Lung (tissue), 13 donors: ENCODE data around the gene USP37. TPM values are rescaled to one million over a fixed set of nuclear protein-coding genes. Genes with fewer than 3 reads are reported as not detected.
A peak's percentile ranks its signal among the peaks of the same experiment; 100 is the strongest.

ENCODE experiments used
- ATAC-seq: fragments of 200-7000 bp; cut with Tn5 transposase; one replicate; pipeline ENCODE4 v1.9.1; 2020; ENCODE audit warnings: moderate number of reproducible peaks; ENCODE audit not compliant: insufficient read depth, low FRiP score
- DNase-seq, 3 donors: peaks; one replicate each; pipeline ENCODE4 v3.0.0-alpha.2; 2013 to 2017
- H3K27ac ChIP-seq, 2 donors: one replicate each; pipeline ENCODE4 v1.5.1; 2013; ENCODE audit warnings: mild to moderate bottlenecking in 2 of 2, moderate library complexity in 2 of 2, control low read depth in 1 of 2, inconsistent platforms in 1 of 2, low read depth in 1 of 2, low read length in 1 of 2
- H3K27me3 ChIP-seq, 3 donors: one replicate each; pipeline ENCODE4 v1.5.1; 2013; ENCODE audit warnings: low read length in 2 of 3; ENCODE audit not compliant: control insufficient read depth in 3 of 3, insufficient read depth in 3 of 3
- H3K36me3 ChIP-seq, 4 donors: one replicate each; pipeline ENCODE4 v1.5.1; 2013; ENCODE audit warnings: low read length in 4 of 4, mild to moderate bottlenecking in 1 of 4, moderate library complexity in 1 of 4; ENCODE audit not compliant: control insufficient read depth in 4 of 4, insufficient read depth in 4 of 4
- H3K4me1 ChIP-seq, 5 donors: one replicate each; pipeline ENCODE4 v1.5.1; 2013; ENCODE audit warnings: low read length in 5 of 5, mild to moderate bottlenecking in 2 of 5, moderate library complexity in 1 of 5; ENCODE audit not compliant: control insufficient read depth in 5 of 5, insufficient read depth in 5 of 5
- H3K4me3 ChIP-seq: one replicate; pipeline ENCODE4 v1.5.1; 2013; ENCODE audit warnings: mild to moderate bottlenecking, control low read depth, moderate library complexity
- H3K9ac ChIP-seq, 2 donors: one replicate each; pipeline ENCODE4 v1.5.1; 2013; ENCODE audit warnings: low read length in 2 of 2, control low read depth in 1 of 2; ENCODE audit not compliant: insufficient read depth in 1 of 2
- H3K9me3 ChIP-seq, 4 donors: one replicate each; pipeline ENCODE4 v1.5.1; 2013; ENCODE audit warnings: low read length in 3 of 4, mild to moderate bottlenecking in 1 of 4, moderate library complexity in 1 of 4; ENCODE audit not compliant: control insufficient read depth in 4 of 4, insufficient read depth in 3 of 4
- whole genome bisulfite sequencing, 2 donors: extraction: QIAGEN DNeasy Blood & Tissue Kit; methylation state at CpG; one replicate each; pipeline ENCODE4 v1.1.7; 2013; 5-methylcytosine and 5-hydroxymethylcytosine counted together
- polyA plus RNA-seq, 2 donors: library from polyadenylated mRNA; stranded (reverse); fragments of 200-250 nt; gene quantifications; one replicate each; pipeline ENCODE4 v1.2.1, GENCODE V29; 2013
- small RNA-seq: library from RNA; depleted of rRNA; stranded (forward); fragments of <200 nt; gene quantifications from one replicate; pipeline ENCODE3, GENCODE V24; 2014; ENCODE audit warnings: low replicate concordance
- total RNA-seq, 2 donors: library from RNA; depleted of rRNA in 1 of 2; stranded (reverse); fragments of >200 nt in 1 of 2; gene quantifications; one replicate each; pipeline ENCODE4 v1.2.1, GENCODE V29; 2014 to 2021
- TF ChIP-seq, protein P1 (sequence below): IDR thresholded peaks from 2 replicates; pipeline ENCODE4 v1.5.1; 2012; ENCODE audit warnings: mild to moderate bottlenecking; ENCODE audit errors: control extremely low read depth, extremely low read depth
- donor health status: control.
- donor health status: control.
- donor health status: Bipolar disorder and iron deficiency.
- donor health status: healthy.
- donor health status: DM: yes; HTN: yes; CAD: no.

The USP37 gene
- total and polyA plus RNA-seq, 4 donors: 2.6 to 23.5 (median 8.1) TPM

DNA sequence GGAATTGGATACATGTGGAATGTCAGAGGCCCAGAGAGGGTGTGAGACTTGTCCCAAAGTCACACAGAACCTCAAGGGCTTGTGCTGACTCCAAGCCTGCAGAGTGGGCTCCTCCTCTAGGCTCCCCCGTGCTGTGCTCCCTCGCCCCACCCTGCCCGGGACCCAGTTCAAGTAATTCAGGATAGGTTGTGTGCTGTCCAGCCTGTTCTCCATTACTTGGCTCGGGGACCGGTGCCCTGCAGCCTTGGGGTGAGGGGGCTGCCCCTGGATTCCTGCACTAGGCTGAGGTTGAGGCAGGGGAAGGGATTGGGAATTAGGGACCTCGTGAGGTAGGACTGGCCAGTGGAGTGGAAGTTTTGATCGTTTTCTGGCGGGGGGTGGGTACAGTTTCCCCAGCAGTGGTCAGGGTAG, 165.7 kb downstream of the USP37 start:
- Histone ChIP-seq H3K36me3 (peaks cover 9 to 33% (median 14%) of the 10 kb centered on the region in 4 donors), H3K27ac (peak overlapping the region in 1 of 2 donors; percentile 83), H3K27me3 (no peaks in the 10 kb centered on the region), H3K9ac (no peak overlapping the region), H3K9me3 (no peaks in the 10 kb centered on the region), H3K4me3 (no peak overlapping the region), H3K4me1 (peaks cover 0 to 51% (median 31%) of the 10 kb centered on the region in 5 donors)
- WGBS, 2 donors: 59 to 78% methylated on average over 8 of the region's 8 CpGs
- DNase-seq: no peak
- ATAC-seq: no peak
- TF ChIP-seq, protein P1, sequence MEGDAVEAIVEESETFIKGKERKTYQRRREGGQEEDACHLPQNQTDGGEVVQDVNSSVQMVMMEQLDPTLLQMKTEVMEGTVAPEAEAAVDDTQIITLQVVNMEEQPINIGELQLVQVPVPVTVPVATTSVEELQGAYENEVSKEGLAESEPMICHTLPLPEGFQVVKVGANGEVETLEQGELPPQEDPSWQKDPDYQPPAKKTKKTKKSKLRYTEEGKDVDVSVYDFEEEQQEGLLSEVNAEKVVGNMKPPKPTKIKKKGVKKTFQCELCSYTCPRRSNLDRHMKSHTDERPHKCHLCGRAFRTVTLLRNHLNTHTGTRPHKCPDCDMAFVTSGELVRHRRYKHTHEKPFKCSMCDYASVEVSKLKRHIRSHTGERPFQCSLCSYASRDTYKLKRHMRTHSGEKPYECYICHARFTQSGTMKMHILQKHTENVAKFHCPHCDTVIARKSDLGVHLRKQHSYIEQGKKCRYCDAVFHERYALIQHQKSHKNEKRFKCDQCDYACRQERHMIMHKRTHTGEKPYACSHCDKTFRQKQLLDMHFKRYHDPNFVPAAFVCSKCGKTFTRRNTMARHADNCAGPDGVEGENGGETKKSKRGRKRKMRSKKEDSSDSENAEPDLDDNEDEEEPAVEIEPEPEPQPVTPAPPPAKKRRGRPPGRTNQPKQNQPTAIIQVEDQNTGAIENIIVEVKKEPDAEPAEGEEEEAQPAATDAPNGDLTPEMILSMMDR: no peak

DNA sequence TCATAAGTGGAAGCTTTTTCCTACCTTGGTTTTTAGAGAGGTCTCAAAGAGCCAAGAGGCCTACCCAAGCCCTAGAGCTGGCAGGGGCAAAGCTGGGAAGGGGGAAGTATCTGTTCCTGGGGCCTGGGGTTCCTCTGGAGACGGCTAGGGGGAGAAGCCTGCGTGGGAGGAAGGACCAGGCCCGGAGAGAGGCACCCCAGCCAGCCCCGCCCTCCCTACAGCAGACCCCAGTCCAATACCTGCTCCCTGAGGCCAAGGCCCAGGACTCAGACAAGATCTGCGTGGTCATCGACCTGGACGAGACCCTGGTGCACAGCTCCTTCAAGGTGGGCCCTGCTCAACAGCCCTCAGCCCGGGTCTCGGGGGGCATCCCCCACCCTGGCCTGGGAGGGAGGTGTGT, 166.3 kb downstream of the USP37 start:
- no peak for ATAC-seq
- peak overlapping the region in 1 of 2 donors; percentile 83 for H3K27ac ChIP-seq
- H3K9ac ChIP-seq: no peak overlapping the region

DNA sequence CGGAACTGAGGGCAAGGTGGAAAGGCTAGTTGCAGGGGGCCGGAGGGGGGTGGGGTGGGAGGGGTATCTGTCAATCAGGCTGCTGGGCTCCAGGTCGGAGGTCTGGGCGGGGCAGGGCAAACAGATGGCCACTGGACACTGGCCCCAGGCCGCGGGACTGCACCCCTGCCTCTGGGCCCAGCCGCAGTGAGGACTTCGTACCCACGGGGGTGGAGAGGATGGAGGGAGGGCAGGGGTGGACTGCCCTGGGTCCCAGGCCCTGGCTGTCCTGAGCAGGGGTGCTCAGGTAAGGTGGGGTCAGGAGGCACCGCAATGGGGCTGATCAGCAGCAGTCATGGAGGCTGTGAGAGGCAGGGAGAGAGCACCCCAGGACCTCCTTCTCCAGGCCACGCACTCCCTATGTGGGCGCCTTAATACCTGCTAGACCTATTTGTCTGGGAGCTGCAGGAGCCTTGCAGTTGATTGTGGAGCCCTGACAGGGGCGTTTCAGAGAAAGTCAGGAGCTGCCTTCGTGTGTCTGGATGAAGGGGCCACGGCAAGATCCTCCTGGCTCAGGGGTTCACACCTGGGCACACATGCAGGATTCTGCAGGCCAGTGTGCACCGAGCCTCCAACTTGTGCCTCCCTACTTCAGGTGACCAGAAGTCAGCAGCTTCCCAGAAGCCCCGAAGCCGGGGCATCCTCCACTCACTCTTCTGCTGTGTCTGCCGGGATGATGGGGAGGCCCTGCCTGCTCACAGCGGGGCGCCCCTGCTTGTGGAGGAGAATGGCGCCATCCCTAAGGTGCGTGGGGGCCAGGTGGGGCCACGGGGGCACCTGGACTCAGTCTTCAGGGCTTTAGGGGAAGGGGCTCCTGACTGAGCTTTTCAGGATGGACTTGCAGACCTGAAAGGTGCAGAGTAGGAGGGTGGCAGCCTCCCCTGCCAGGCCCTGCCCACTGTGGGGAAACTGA, 166.9 kb downstream of the USP37 start:
- Histone ChIP-seq H3K27me3 (no peaks in the 10 kb centered on the region), H3K9ac (no peak overlapping the region), H3K27ac (peak overlapping the region; percentile 94 to 99), H3K4me1 (peaks cover 0 to 52% (median 33%) of the 10 kb centered on the region in 5 donors), H3K36me3 (peaks cover 9 to 33% (median 14%) of the 10 kb centered on the region in 4 donors), H3K4me3 (peak overlapping the region; percentile 84), H3K9me3 (no peaks in the 10 kb centered on the region)
- DNase-seq (no peak), ATAC-seq (no peak)
- TF ChIP-seq, protein P1: no peak
- 26 to 34% methylated on average over 22 to 24 of the region's 24 CpGs for WGBS, 2 donors

More for the DNA sequence above, 166.3 kb downstream of the USP37 start:
- Histone ChIP-seq H3K4me3 (no peak overlapping the region), H3K36me3 (peaks cover 9 to 33% (median 14%) of the 10 kb centered on the region in 4 donors), H3K9me3 (no peaks in the 10 kb centered on the region), H3K27me3 (no peaks in the 10 kb centered on the region), H3K4me1 (peaks cover 0 to 51% (median 33%) of the 10 kb centered on the region in 5 donors)
- no peak for DNase-seq
- 61 to 63% methylated on average over 9 of the region's 9 CpGs for WGBS, 2 donors
- TF ChIP-seq, protein P1: no peak

Small RNA genes within 50 kb of the gene (small RNA-seq; reads per million reads assigned to genes)
- 2,500 reads per million, percentile 100 among the genes with 10 or more reads in this experiment for gene MIR26B
- not detected for gene RNU6-136P

Other genes with a start within 250 kb of the USP37 start
- gene CATIP, start 211.5 kb downstream of the USP37 start, total RNA-seq: 10 to 100 TPM in 1 of 2 donors, 1 to 10 TPM in 1; 5.6 to 12.8 TPM
- 1 to 10 TPM; 5.6 to 6.3 TPM for gene CATIP, start 211.5 kb downstream of the USP37 start, polyA plus RNA-seq
- gene SLC11A1, start 186.1 kb downstream of the USP37 start, total RNA-seq: 100 to 1,000 TPM in 1 of 2 donors, 10 to 100 TPM in 1; 57.6 to 262 TPM
- 100 to 1,000 TPM; 206 to 359 TPM for gene SLC11A1, start 186.1 kb downstream of the USP37 start, polyA plus RNA-seq
- 100 to 1,000 TPM; 155 to 183 TPM for gene CTDSP1, start 168.5 kb downstream of the USP37 start, total RNA-seq
- 100 to 1,000 TPM; 113 to 123 TPM for gene CTDSP1, start 168.5 kb downstream of the USP37 start, polyA plus RNA-seq
- under 1 TPM; 0.21 to 0.77 TPM for gene VIL1, start 149.2 kb downstream of the USP37 start, total RNA-seq
- under 1 TPM; 0.06 to 0.09 TPM for gene VIL1, start 149.2 kb downstream of the USP37 start, polyA plus RNA-seq
- 10 to 100 TPM; 37.7 to 39.9 TPM for gene CNOT9, start 488 bp upstream of the USP37 start, total RNA-seq
- gene CNOT9, start 488 bp upstream of the USP37 start, polyA plus RNA-seq: 10 to 100 TPM; 18.0 to 24.7 TPM
- 1 to 10 TPM; 1.1 to 4.7 TPM for gene PLCD4, start 39.5 kb upstream of the USP37 start, total RNA-seq
- under 1 TPM; 0.07 to 0.49 TPM for gene PLCD4, start 39.5 kb upstream of the USP37 start, polyA plus RNA-seq
- gene ZNF142, start 91.3 kb upstream of the USP37 start, total RNA-seq: 10 to 100 TPM; 17.2 to 29.4 TPM
- gene ZNF142, start 91.3 kb upstream of the USP37 start, polyA plus RNA-seq: 1 to 10 TPM; 7.2 to 7.7 TPM
- 10 to 100 TPM; 21.4 to 45.2 TPM for gene BCS1L, start 91.3 kb upstream of the USP37 start, total RNA-seq
- gene BCS1L, start 91.3 kb upstream of the USP37 start, polyA plus RNA-seq: 10 to 100 TPM; 31.5 to 38.8 TPM
- 10 to 100 TPM; 15.5 to 20.0 TPM for gene RNF25, start 103.7 kb upstream of the USP37 start, total RNA-seq
- gene RNF25, start 103.7 kb upstream of the USP37 start, polyA plus RNA-seq: 10 to 100 TPM; 20.0 to 34.4 TPM
- gene STK36, start 103.7 kb upstream of the USP37 start, total RNA-seq: 10 to 100 TPM; 39.7 to 70.6 TPM
- 10 to 100 TPM; 18.0 to 22.9 TPM for gene STK36, start 103.7 kb upstream of the USP37 start, polyA plus RNA-seq
- gene TTLL4, start 142.5 kb upstream of the USP37 start, total RNA-seq: 10 to 100 TPM; 25.1 to 30.5 TPM
- gene TTLL4, start 142.5 kb upstream of the USP37 start, polyA plus RNA-seq: 10 to 100 TPM; 18.6 to 19.6 TPM
- 100 to 1,000 TPM in 1 of 2 donors, 10 to 100 TPM in 1; 38.3 to 110 TPM for gene CYP27A1, start 213.8 kb upstream of the USP37 start, total RNA-seq
- gene CYP27A1, start 213.8 kb upstream of the USP37 start, polyA plus RNA-seq: 10 to 100 TPM; 65.3 to 88.9 TPM